ENCODE data around the gene NATD1.

- TF ChIP-seq ATF3 (IDR thresholded peaks at IDR 0.05), result no peak
- TF ChIP-seq CTCF (IDR thresholded peaks at IDR 0.05 in 2 of 3, conservative IDR thresholded peaks at IDR 0.05 in 1 of 3; ENCODE audit: borderline replicate concordance in 1 of 3, insufficient read depth in 1 of 3, low read depth in 2 of 3, low read length in 2 of 3), result no peak
- no peak for TF ChIP-seq EGR1 (IDR thresholded peaks at IDR 0.05; ENCODE audit: low read depth)
- no peak for TF ChIP-seq ZBTB33 (IDR thresholded peaks at IDR 0.05; ENCODE audit: extremely low read depth, insufficient replicate concordance, low read length)
Observed at GRCh38 chr17:21275047-21275578, 21.9 kb upstream of the NATD1 start.
